Activated CD8-positive, alpha-beta T cell treated with anti-CD3 and anti-CD28 coated beads for 36 hours (primary cell): ENCODE measurements around the gene TVP23A. TPM values are rescaled to one million over a fixed set of nuclear protein-coding genes. Genes with fewer than 3 reads are reported as not detected.

Experiments used
- ATAC-seq: fragments of 200-7000 bp; cut with Tn5 transposase; one replicate; pipeline ENCODE4 v1.10.0; 2021; ENCODE audit warnings: mild to moderate bottlenecking, moderate library complexity
- CTCF ChIA-PET: fragments of 350-600 bp; sonication (Branson Sonifier 250); formaldehyde crosslinking; loops from one replicate; lab custom pipeline; 2021; ENCODE audit warnings: antibody characterized with exemption; lab: Charles Lee
- POLR2A ChIA-PET: fragments of 350-600 bp; sonication (Branson Sonifier 250); formaldehyde crosslinking; loops from one replicate; lab custom pipeline; 2021; ENCODE audit warnings: antibody characterized with exemption; lab: Charles Lee
- DNase-seq: peaks from one replicate; pipeline ENCODE4 v3.0.0-alpha.2; 2020
- H3K27ac Mint-ChIP-seq: one replicate; pipeline ENCODE4 v1.8.0; 2021; ENCODE audit warnings: mild to moderate bottlenecking, mixed read lengths
- H3K27me3 Mint-ChIP-seq: one replicate; pipeline ENCODE4 v1.8.0; 2021; ENCODE audit warnings: mixed read lengths
- H3K36me3 Mint-ChIP-seq: one replicate; pipeline ENCODE4 v1.8.0; 2021; ENCODE audit warnings: low read depth, mixed read lengths
- H3K4me1 Mint-ChIP-seq: one replicate; pipeline ENCODE4 v1.8.0; 2021; ENCODE audit warnings: low read depth, mixed read lengths
- H3K4me3 Mint-ChIP-seq: one replicate; pipeline ENCODE4 v1.8.0; 2021; ENCODE audit warnings: mild to moderate bottlenecking, moderate library complexity, mixed read lengths
- H3K9me3 Mint-ChIP-seq: one replicate; pipeline ENCODE4 v1.8.0; 2021; ENCODE audit warnings: mixed read lengths
- CTCF ChIP-seq: fragments of 200-600 bp; IDR thresholded peaks from one replicate; pipeline ENCODE4 v1.8.0; 2022; ENCODE audit warnings: antibody characterized with exemption, mild to moderate bottlenecking
- intact Hi-C: fragments of 100-400 bp; cut with micrococcal nuclease; formaldehyde crosslinking; loops from one replicate; pipeline ENCODE4 v1.10.0; 2022
- total RNA-seq, 2 experiments: library from RNA; stranded (reverse); gene quantifications; one replicate each; pipeline ENCODE4 v1.2.3, GENCODE V29; 2021

TVP23A gene
- total RNA-seq, 2 experiments from 2014 or later, result not detected

- no peak for DNase-seq
- Mint-ChIP-seq H3K4me1 (peaks cover 2% of the 10 kb centered on the region), H3K9me3 (no peaks in the 10 kb centered on the region), H3K27me3 (peaks cover 13% of the 10 kb centered on the region), H3K36me3 (no peaks in the 10 kb centered on the region), H3K4me3 (no peak overlapping the region), H3K27ac (no peak overlapping the region)
- no peak for TF ChIP-seq CTCF
- ChIA-PET POLR2A (no interaction called here), CTCF (no interaction called here)
- no peak for ATAC-seq
- intact Hi-C loops, result no loop called here
Measured at GRCh38 chr16:10847176-10847575, 28.6 kb upstream of the TVP23A start.

GRCh38 chr16:10846213-10846998 lies 27.8 kb upstream of the TVP23A start:
- H3K27ac Mint-ChIP-seq, result no peak overlapping the region
- POLR2A ChIA-PET, result no interaction called here
- no peak overlapping the region for H3K4me3 Mint-ChIP-seq
- H3K4me1 Mint-ChIP-seq, result no peaks in the 10 kb centered on the region
- no peaks in the 10 kb centered on the region for H3K36me3 Mint-ChIP-seq
- H3K27me3 Mint-ChIP-seq, result peaks cover 13% of the 10 kb centered on the region
- intact Hi-C loops, result no loop called here
- ATAC-seq, result no peak
- CTCF ChIA-PET, result no interaction called here
- H3K9me3 Mint-ChIP-seq, result no peaks in the 10 kb centered on the region
- no peak for DNase-seq
- TF ChIP-seq CTCF, result no peak

- no peaks in the 10 kb centered on the region for H3K9me3 Mint-ChIP-seq
Measured at GRCh38 chr16:10840703-10841102, 22.1 kb upstream of the TVP23A start.

GRCh38 chr16:10839279-10839666 lies 20.7 kb upstream of the TVP23A start:
- Mint-ChIP-seq H3K4me3 (no peak overlapping the region), H3K27ac (no peak overlapping the region), H3K36me3 (no peaks in the 10 kb centered on the region), H3K27me3 (peaks cover 2% of the 10 kb centered on the region), H3K9me3 (no peaks in the 10 kb centered on the region), H3K4me1 (peaks cover 2% of the 10 kb centered on the region)
- ChIA-PET POLR2A (no interaction called here), CTCF (no interaction called here)
- intact Hi-C loops, result no loop called here
- TF ChIP-seq CTCF, result no peak
- DNase-seq, result no peak
- ATAC-seq, result no peak

More at GRCh38 chr16:10840703-10841102, 22.1 kb upstream of the TVP23A start:
- POLR2A ChIA-PET, result no interaction called here
- Mint-ChIP-seq H3K36me3 (no peaks in the 10 kb centered on the region), H3K4me3 (no peak overlapping the region), H3K27ac (no peak overlapping the region), H3K27me3 (peaks cover 5% of the 10 kb centered on the region), H3K4me1 (no peaks in the 10 kb centered on the region)
- TF ChIP-seq CTCF, result no peak
- CTCF ChIA-PET, result no interaction called here
- no peak for ATAC-seq
- DNase-seq, result no peak
- intact Hi-C loops, result no loop called here

GRCh38 chr16:10838621-10839278 lies 20.2 kb upstream of the TVP23A start:
- no peak for TF ChIP-seq CTCF
- H3K9me3 Mint-ChIP-seq, result no peaks in the 10 kb centered on the region
- peaks cover 2% of the 10 kb centered on the region for H3K27me3 Mint-ChIP-seq
- no peaks in the 10 kb centered on the region for H3K36me3 Mint-ChIP-seq
- intact Hi-C loops, result no loop called here
- ChIA-PET CTCF (no interaction called here), POLR2A (no interaction called here)
- no peak for DNase-seq
- no peak overlapping the region for H3K27ac Mint-ChIP-seq
- no peak overlapping the region for H3K4me3 Mint-ChIP-seq
- no peak for ATAC-seq
- peaks cover 2% of the 10 kb centered on the region for H3K4me1 Mint-ChIP-seq
